GM12878 (cell line): Measurements from ENCODE around the gene RADIL. TPM values are rescaled to one million over a fixed set of nuclear protein-coding genes. Genes with fewer than 3 reads are reported as not detected.

ENCODE experiments used
- ATAC-seq: fragments of 200-7000 bp; cut with Tn5 transposase; 3 replicates; pipeline ENCODE4 v1.9.1; 2020; ENCODE audit warnings: mild to moderate bottlenecking, moderate library complexity
- BruUV-seq: library from RNA; stranded (reverse); fragments of 400-500 nt; replicated peaks from 2 replicates; lab custom pipeline; 2021; lab: Mats Ljungman, UMichigan
- CTCF ChIA-PET: fragments of 300-600 bp; sonication (Branson Sonifier 250); formaldehyde crosslinking; extraction: SDS; loops from one replicate; lab custom pipeline; 2021; ENCODE audit warnings: inconsistent platforms; lab: Yijun Ruan, JAX
- POLR2A ChIA-PET: fragments of 350-600 bp; formaldehyde crosslinking; extraction: SDS; loops from one replicate; lab custom pipeline; 2021; ENCODE audit warnings: inconsistent platforms; lab: Charles Lee
- RAD21 ChIA-PET: fragments of 300-600 bp; sonication (Branson Sonifier 250); formaldehyde crosslinking; loops from one replicate; lab custom pipeline; 2023; ENCODE audit warnings: antibody characterized with exemption; ENCODE audit not compliant: unreplicated experiment; lab: Charles Lee
- SMC1A ChIA-PET: fragments of 300-600 bp; sonication (Branson Sonifier 250); formaldehyde crosslinking; loops from one replicate; lab custom pipeline; 2023; ENCODE audit not compliant: unreplicated experiment, uncharacterized antibody; lab: Charles Lee
- DNase-seq: peaks from one replicate; pipeline ENCODE4 v3.0.0-alpha.2; 2011; ENCODE audit warnings: low read depth, low spot score
- FAIRE-seq: peaks from 3 replicates; lab custom pipeline; 2011; peaks lifted over from hg19 to GRCh38; lab: Jason Lieb, UNC
- H2AFZ ChIP-seq: 2 replicates; pipeline ENCODE4 v1.6.0; 2011; ENCODE audit warnings: low read depth, low read length, control low read depth; ENCODE audit not compliant: control insufficient read depth
- H3K27ac ChIP-seq: 2 replicates; pipeline ENCODE4 v1.5.1; 2011; ENCODE audit warnings: control low read depth; ENCODE audit not compliant: control insufficient read depth, insufficient read depth
- H3K27me3 ChIP-seq, 2 experiments: replicated peaks in 1 of 2; 2 replicates each; pipeline versions ENCODE4 v1.6.0 to v1.6.1; 2011; ENCODE audit warnings: low read length in 1 of 2; ENCODE audit not compliant: control insufficient read depth in 2 of 2, insufficient read depth in 2 of 2
- H3K36me3 ChIP-seq, 2 experiments: 2 replicates each; pipeline ENCODE4 v1.5.1; 2011; ENCODE audit warnings: low read length in 1 of 2; ENCODE audit not compliant: control insufficient read depth in 2 of 2, insufficient read depth in 2 of 2
- H3K4me1 ChIP-seq: 2 replicates; pipeline ENCODE4 v1.6.1; 2011; ENCODE audit warnings: mild to moderate bottlenecking, low read length, moderate library complexity, mixed read lengths; ENCODE audit not compliant: control insufficient read depth, insufficient read depth
- H3K4me2 ChIP-seq: 2 replicates; pipeline ENCODE4 v1.6.0; 2011; ENCODE audit warnings: control low read depth; ENCODE audit not compliant: control insufficient read depth, insufficient read depth
- H3K4me3 ChIP-seq: fragments of 200-600 bp; sonication (generic); 2 replicates; pipeline ENCODE4 v1.5.1; 2016
- H3K79me2 ChIP-seq: 2 replicates; pipeline ENCODE4 v1.6.0; 2011; ENCODE audit warnings: low read length; ENCODE audit not compliant: control insufficient read depth, insufficient read depth
- H3K9ac ChIP-seq: 2 replicates; pipeline ENCODE4 v1.8.0; 2011; ENCODE audit warnings: low read length, control low read depth, mixed read lengths; ENCODE audit not compliant: control insufficient read depth, insufficient read depth
- H3K9me3 ChIP-seq: replicated peaks from 3 replicates; pipeline ENCODE4 v1.5.1; 2011; ENCODE audit warnings: mild to moderate bottlenecking, low read length; ENCODE audit not compliant: control insufficient read depth, insufficient read depth
- H4K20me1 ChIP-seq: 2 replicates; pipeline ENCODE4 v1.6.0; 2011; ENCODE audit not compliant: control insufficient read depth, insufficient read depth
- HCFC1 ChIP-seq: fragments of 150-350 bp; IDR thresholded peaks from 2 replicates; pipeline ENCODE4 v1.6.1; 2014; ENCODE audit warnings: low read length
- IKZF1 ChIP-seq: fragments of 450-650 bp; conservative IDR thresholded peaks from 2 replicates; pipeline ENCODE4 v1.6.1; 2017; ENCODE audit warnings: antibody characterized with exemption, mild to moderate bottlenecking
- USF2 ChIP-seq: IDR thresholded peaks from 2 replicates; pipeline ENCODE4 v1.6.1; 2011; ENCODE audit warnings: low read depth, low read length, improper control_type of control experiment, borderline replicate concordance
- ZBTB33 ChIP-seq: fragments of 450-650 bp; IDR thresholded peaks from 2 replicates; pipeline ENCODE4 v1.6.1; 2017; ENCODE audit warnings: mild to moderate bottlenecking
- ZNF384 ChIP-seq: IDR thresholded peaks from 2 replicates; pipeline ENCODE4 v1.6.1; 2012; ENCODE audit warnings: low read depth, mild to moderate bottlenecking, low read length, improper control_type of control experiment, borderline replicate concordance
- WGBS: methylation state at CpG from one replicate; pipeline ENCODE4 v1.1.6; 2016; ENCODE audit warnings: low lambda C conversion rate; ENCODE audit not compliant: insufficient replicate concordance, insufficient coverage; ENCODE audit errors: missing lambda C conversion rate; 5-methylcytosine and 5-hydroxymethylcytosine counted together
- in situ Hi-C: fragments of 300-500 bp; cut with MboI; formaldehyde crosslinking; loops from 9 replicates; pipeline ENCODE4 v1.14.3; 2018; ENCODE audit warnings: mixed read lengths
- intact Hi-C: fragments of 100-400 bp; cut with micrococcal nuclease; formaldehyde crosslinking; loops from one replicate; pipeline ENCODE4 v1.14.2; 2022; ENCODE audit not compliant: unreplicated experiment
- polyA plus RNA-seq, 11 experiments: library from polyadenylated mRNA; depleted of rRNA in 4 of 11; unstranded in 6 of 11; stranded (reverse) in 5 of 11; fragments of >200 nt; fragmentation: Nextera tagmentation in 4 of 11; fragmentation: Illumina TruSeq in 1 of 11; extraction: Ambion mirVana in 4 of 11; extraction: Trizol in 1 of 11; gene quantifications; 1 replicate in 1 of 11; 2 replicates in 10 of 11; pipeline versions ENCODE4 v1.2.1 to v1.2.3, GENCODE V29; 2011 to 2016; ENCODE audit warnings: inconsistent platforms in 2 of 11, missing spikeins in 2 of 11, low read depth in 1 of 11
- total RNA-seq, 4 experiments: library from RNA; depleted of rRNA in 3 of 4; stranded (reverse); fragments of >200 nt in 3 of 4; fragmentation: Illumina TruSeq in 1 of 4; extraction: Trizol in 1 of 4; gene quantifications; 2 replicates each; pipeline versions ENCODE4 v1.2.1 to v1.2.3, GENCODE V29; 2013 to 2021
- TF ChIP-seq, protein P1 (sequence below): fragments of 450-650 bp; IDR thresholded peaks from 2 replicates; pipeline ENCODE4 v1.6.1; 2016; ENCODE audit warnings: mild to moderate bottlenecking, moderate library complexity, borderline replicate concordance
- TF ChIP-seq, protein P2 (sequence below): IDR thresholded peaks from 2 replicates; pipeline ENCODE4 v1.6.1; 2012; ENCODE audit warnings: low read depth, low read length, improper control_type of control experiment

RADIL gene
- total and polyA plus RNA-seq, 10 of the 15 experiments (the other 5 are each of a cell fraction or from before 2014, with no cell fraction given) = 0.05 to 0.06 TPM; not detected in 8

GRCh38 chr7:4895766-4896165 lies 12.2 kb upstream of the RADIL start:
- Histone ChIP-seq H3K4me2 (no peak overlapping the region), H4K20me1 (no peaks in the 10 kb centered on the region), H3K4me1 (no peaks in the 10 kb centered on the region)
- intact Hi-C loops = no loop called here
- TF ChIP-seq, protein P1, sequence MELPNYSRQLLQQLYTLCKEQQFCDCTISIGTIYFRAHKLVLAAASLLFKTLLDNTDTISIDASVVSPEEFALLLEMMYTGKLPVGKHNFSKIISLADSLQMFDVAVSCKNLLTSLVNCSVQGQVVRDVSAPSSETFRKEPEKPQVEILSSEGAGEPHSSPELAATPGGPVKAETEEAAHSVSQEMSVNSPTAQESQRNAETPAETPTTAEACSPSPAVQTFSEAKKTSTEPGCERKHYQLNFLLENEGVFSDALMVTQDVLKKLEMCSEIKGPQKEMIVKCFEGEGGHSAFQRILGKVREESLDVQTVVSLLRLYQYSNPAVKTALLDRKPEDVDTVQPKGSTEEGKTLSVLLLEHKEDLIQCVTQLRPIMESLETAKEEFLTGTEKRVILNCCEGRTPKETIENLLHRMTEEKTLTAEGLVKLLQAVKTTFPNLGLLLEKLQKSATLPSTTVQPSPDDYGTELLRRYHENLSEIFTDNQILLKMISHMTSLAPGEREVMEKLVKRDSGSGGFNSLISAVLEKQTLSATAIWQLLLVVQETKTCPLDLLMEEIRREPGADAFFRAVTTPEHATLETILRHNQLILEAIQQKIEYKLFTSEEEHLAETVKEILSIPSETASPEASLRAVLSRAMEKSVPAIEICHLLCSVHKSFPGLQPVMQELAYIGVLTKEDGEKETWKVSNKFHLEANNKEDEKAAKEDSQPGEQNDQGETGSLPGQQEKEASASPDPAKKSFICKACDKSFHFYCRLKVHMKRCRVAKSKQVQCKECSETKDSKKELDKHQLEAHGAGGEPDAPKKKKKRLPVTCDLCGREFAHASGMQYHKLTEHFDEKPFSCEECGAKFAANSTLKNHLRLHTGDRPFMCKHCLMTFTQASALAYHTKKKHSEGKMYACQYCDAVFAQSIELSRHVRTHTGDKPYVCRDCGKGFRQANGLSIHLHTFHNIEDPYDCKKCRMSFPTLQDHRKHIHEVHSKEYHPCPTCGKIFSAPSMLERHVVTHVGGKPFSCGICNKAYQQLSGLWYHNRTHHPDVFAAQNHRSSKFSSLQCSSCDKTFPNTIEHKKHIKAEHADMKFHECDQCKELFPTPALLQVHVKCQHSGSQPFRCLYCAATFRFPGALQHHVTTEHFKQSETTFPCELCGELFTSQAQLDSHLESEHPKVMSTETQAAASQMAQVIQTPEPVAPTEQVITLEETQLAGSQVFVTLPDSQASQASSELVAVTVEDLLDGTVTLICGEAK = no peak
- TF ChIP-seq USF2 = no peak
- TF ChIP-seq IKZF1 = no peak
- no peak for TF ChIP-seq ZNF384
- TF ChIP-seq, protein P2, sequence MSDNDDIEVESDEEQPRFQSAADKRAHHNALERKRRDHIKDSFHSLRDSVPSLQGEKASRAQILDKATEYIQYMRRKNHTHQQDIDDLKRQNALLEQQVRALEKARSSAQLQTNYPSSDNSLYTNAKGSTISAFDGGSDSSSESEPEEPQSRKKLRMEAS = no peak
- TF ChIP-seq HCFC1 = no peak
- TF ChIP-seq ZBTB33 = no peak
- TF ChIP-seq, all 136 proteins: peak for 0
- no peak for DNase-seq
- H3K79me2 ChIP-seq = no peaks in the 10 kb centered on the region
- H3K9me3 ChIP-seq = no peaks in the 10 kb centered on the region
- RAD21 ChIA-PET = no interaction called here
- BruUV-seq = no TSS peak
- H2AFZ ChIP-seq = no peak overlapping the region
- no peak overlapping the region for H3K9ac ChIP-seq
- no peak for FAIRE-seq
- CTCF ChIA-PET = no interaction called here
- ATAC-seq = no peak
- POLR2A ChIA-PET = no interaction called here
- SMC1A ChIA-PET = no interaction called here
- H3K27me3 ChIP-seq = no peaks in the 10 kb centered on the region
- 59% methylated on average over 11 of the region's 11 CpGs for WGBS
- in situ Hi-C loops = no loop called here
- H3K4me3 ChIP-seq = no peak overlapping the region
- H3K36me3 ChIP-seq = no peaks in the 10 kb centered on the region
- no peak overlapping the region for H3K27ac ChIP-seq
